Measurements from ENCODE around the gene AKT1.

Gene AKT1

DNA sequence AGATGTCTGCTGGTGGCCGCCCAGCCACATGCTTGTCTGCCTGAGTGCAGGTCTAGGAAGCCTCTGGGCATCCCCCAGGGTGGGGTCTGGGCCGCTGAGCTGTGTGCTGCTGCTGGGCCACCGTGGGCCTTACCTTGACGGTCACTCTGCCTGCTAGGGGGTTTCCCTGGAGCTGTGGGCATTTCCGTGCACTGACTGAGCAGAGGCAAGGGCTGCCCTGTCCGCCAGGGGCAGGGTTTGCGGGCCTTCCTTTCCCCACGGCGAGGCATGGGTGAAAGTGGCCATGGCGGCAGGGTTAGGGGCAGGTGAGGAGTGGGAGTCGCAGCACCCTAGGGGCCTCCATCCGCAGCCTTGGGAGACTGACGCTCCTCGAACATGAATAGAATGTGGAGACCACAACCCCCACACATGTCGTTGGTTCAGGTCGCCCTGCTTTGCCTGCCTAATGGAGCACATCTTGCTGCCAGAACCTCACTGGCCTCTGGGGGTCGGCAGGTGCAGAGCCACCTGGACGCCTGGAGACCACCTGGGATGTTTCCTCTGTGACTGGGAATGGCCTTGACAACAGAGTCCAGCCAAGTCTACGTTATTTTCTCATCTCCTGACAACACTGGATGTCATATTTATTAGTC lies 7.8 kb upstream of the AKT1 start:
- Histone ChIP-seq H3K4me3 (ENCODE audit: low read length) (no peak overlapping the region), H3F3A (ENCODE audit: control insufficient read depth, insufficient read depth) (peaks cover 12% of the 10 kb centered on the region), H3K27me3 (ENCODE audit: control insufficient read depth, low read length) (peaks cover 37% of the 10 kb centered on the region), H3K9me2 (replicated peaks; ENCODE audit: control insufficient read depth, low read length) (no peaks in the 10 kb centered on the region), H4K20me1 (ENCODE audit: control insufficient read depth, insufficient read depth, low read depth, low read length) (no peaks in the 10 kb centered on the region), H3K9me3 (ENCODE audit: control insufficient read depth, insufficient read depth, low read length) (no peaks in the 10 kb centered on the region), H3K27ac (ENCODE audit: low read depth, low read length) (no peak overlapping the region), H3K36me3 (ENCODE audit: control insufficient read depth, low read length) (no peaks in the 10 kb centered on the region), H3K79me2 (ENCODE audit: control insufficient read depth, low read length) (no peaks in the 10 kb centered on the region), H3K4me2 (ENCODE audit: low read length) (peak overlapping the region; percentile 14; the same call in 1 of the 2 replicates), H3K4me1 (ENCODE audit: control insufficient read depth, low read length) (peaks cover 28% of the 10 kb centered on the region)
- TF ChIP-seq EZH2phosphoT487 (IDR thresholded peaks at IDR 0.05; ENCODE audit: borderline replicate concordance, low read length) = no peak
- TF ChIP-seq, protein P1, sequence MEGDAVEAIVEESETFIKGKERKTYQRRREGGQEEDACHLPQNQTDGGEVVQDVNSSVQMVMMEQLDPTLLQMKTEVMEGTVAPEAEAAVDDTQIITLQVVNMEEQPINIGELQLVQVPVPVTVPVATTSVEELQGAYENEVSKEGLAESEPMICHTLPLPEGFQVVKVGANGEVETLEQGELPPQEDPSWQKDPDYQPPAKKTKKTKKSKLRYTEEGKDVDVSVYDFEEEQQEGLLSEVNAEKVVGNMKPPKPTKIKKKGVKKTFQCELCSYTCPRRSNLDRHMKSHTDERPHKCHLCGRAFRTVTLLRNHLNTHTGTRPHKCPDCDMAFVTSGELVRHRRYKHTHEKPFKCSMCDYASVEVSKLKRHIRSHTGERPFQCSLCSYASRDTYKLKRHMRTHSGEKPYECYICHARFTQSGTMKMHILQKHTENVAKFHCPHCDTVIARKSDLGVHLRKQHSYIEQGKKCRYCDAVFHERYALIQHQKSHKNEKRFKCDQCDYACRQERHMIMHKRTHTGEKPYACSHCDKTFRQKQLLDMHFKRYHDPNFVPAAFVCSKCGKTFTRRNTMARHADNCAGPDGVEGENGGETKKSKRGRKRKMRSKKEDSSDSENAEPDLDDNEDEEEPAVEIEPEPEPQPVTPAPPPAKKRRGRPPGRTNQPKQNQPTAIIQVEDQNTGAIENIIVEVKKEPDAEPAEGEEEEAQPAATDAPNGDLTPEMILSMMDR (IDR thresholded peaks at IDR 0.05; ENCODE audit: low read depth, low read length, poor library complexity, severe bottlenecking) = no peak

DNA sequence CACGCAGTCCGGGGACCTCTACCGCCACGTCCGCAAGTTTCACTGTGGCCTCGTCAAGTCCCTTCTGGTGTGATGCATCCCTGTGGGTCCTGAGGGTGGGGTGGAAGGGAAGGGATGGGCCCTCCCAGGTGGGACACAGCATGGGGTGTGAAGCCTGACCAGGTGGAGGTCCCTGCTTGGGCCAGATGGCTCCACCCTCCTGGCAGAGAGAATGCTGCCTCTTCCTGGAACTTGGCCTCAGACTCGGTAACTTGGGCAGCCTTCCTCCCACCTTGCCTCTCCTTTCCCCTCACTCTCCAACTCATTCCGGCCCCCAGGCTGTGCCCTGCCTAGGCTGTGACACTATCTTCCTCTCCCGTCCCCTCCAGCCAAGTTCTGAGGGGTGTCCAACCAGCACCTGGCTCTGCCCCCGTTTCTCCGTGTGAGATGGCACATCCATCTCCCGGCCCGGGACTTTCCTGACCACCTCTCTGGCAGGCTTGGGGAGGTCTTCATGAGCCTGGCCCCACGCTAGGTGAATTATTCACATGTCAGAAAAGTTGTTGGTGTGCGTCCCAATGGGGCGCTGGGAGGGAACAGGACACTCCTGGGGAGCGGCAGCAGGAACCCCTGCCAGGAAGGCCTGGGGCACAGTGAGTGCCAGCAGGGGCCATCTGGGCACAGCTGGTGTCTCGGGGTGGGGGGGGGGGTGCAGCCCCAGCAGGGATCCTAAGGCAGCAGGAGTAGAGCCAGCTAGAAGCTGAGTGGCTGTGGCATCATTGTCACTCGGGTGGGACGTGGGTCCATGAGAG lies 7.0 kb upstream of the AKT1 start:
- peaks cover 45% of the 10 kb centered on the region for H3K27me3 ChIP-seq (ENCODE audit: control insufficient read depth, low read length)
- H3K79me2 ChIP-seq (ENCODE audit: control insufficient read depth, low read length) = no peaks in the 10 kb centered on the region
- H3F3A ChIP-seq (ENCODE audit: control insufficient read depth, insufficient read depth) = peaks cover 12% of the 10 kb centered on the region
- TF ChIP-seq, protein P1 (IDR thresholded peaks at IDR 0.05; ENCODE audit: low read depth, low read length, poor library complexity, severe bottlenecking) = no peak
- TF ChIP-seq EZH2phosphoT487 (IDR thresholded peaks at IDR 0.05; ENCODE audit: borderline replicate concordance, low read length) = no peak
- peaks cover 28% of the 10 kb centered on the region for H3K4me1 ChIP-seq (ENCODE audit: control insufficient read depth, low read length)
- no peaks in the 10 kb centered on the region for H3K9me2 ChIP-seq (replicated peaks; ENCODE audit: control insufficient read depth, low read length)
- H4K20me1 ChIP-seq (ENCODE audit: control insufficient read depth, insufficient read depth, low read depth, low read length) = no peaks in the 10 kb centered on the region
- H3K9me3 ChIP-seq (ENCODE audit: control insufficient read depth, insufficient read depth, low read length) = no peaks in the 10 kb centered on the region
- no peak overlapping the region for H3K27ac ChIP-seq (ENCODE audit: low read depth, low read length)
- peak overlapping the region; percentile 92; the same call in 1 of the 2 replicates for H3K4me2 ChIP-seq (ENCODE audit: low read length)
- no peak overlapping the region for H3K4me3 ChIP-seq (ENCODE audit: low read length)
- H3K36me3 ChIP-seq (ENCODE audit: control insufficient read depth, low read length) = no peaks in the 10 kb centered on the region

DNA sequence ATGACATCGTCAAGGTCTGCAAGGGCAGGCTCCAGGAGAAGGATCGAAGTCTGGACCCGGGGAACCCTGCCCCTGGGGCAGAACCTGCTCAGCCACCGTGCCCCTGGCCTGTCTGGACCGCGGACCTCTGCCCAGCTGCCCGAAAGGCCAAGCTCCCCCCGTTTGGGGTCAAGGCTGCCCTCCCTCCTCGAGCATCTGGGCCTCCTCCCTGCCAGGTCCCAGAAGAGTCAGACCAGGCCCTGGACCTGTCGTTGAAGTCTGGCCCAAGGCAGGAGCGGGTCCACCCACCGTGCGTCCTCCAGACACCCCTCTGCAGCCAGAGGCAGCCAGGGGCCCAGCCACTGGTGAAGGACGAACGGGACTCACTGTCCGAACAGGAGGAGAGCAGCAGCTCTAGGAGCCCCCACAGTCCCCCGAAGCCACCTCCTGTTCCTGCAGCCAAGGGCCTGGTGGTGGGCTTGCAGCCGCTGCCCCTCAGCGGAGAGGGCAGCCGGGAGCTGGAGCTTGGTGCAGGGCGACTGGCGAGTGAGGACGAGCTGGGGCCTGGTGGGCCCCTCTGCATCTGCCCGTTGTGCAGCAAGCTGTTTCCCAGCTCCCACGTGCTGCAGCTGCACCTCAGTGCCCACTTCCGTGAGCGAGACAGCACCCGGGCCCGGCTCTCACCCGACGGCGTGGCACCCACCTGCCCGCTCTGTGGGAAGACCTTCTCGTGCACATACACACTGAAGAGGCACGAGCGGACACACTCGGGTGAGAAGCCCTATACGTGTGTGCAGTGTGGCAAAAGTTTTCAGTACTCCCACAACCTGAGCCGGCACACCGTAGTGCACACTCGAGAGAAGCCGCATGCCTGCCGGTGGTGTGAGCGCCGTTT lies 6.2 kb upstream of the AKT1 start:
- Histone ChIP-seq H3K9me2 (replicated peaks; ENCODE audit: control insufficient read depth, low read length) (no peaks in the 10 kb centered on the region), H3K27ac (ENCODE audit: low read depth, low read length) (no peak overlapping the region), H3K27me3 (ENCODE audit: control insufficient read depth, low read length) (peaks cover 53% of the 10 kb centered on the region), H3K4me1 (ENCODE audit: control insufficient read depth, low read length) (peaks cover 28% of the 10 kb centered on the region), H3K9me3 (ENCODE audit: control insufficient read depth, insufficient read depth, low read length) (no peaks in the 10 kb centered on the region), H3F3A (ENCODE audit: control insufficient read depth, insufficient read depth) (peaks cover 12% of the 10 kb centered on the region), H3K36me3 (ENCODE audit: control insufficient read depth, low read length) (no peaks in the 10 kb centered on the region), H4K20me1 (ENCODE audit: control insufficient read depth, insufficient read depth, low read depth, low read length) (no peaks in the 10 kb centered on the region), H3K79me2 (ENCODE audit: control insufficient read depth, low read length) (no peaks in the 10 kb centered on the region), H3K4me2 (ENCODE audit: low read length) (peak overlapping the region; percentile 92), H3K4me3 (ENCODE audit: low read length) (peak overlapping the region; percentile 75)
- TF ChIP-seq, protein P1 (IDR thresholded peaks at IDR 0.05; ENCODE audit: low read depth, low read length, poor library complexity, severe bottlenecking) = no peak
- no peak for TF ChIP-seq EZH2phosphoT487 (IDR thresholded peaks at IDR 0.05; ENCODE audit: borderline replicate concordance, low read length)

Data from DOHH2 (cell line).